ENCODE results near the gene KIN.

Gene KIN

GRCh38 chr10:7710446-7710845 lies 77.3 kb downstream of the KIN start:
- Histone ChIP-seq H3K36me3 (ENCODE audit: control insufficient read depth, insufficient read depth, low read length) (no peaks in the 10 kb centered on the region), H3K4me1 (ENCODE audit: control insufficient read depth, insufficient read depth, low read length, poor library complexity, severe bottlenecking) (no peaks in the 10 kb centered on the region), H3K27ac (ENCODE audit: insufficient read depth, low read length, poor library complexity, severe bottlenecking) (no peak overlapping the region), H3K4me3 (ENCODE audit: insufficient read depth, low read depth, low read length, poor library complexity, severe bottlenecking) (no peak overlapping the region), H3K9me3 (ENCODE audit: control insufficient read depth, low read length) (no peaks in the 10 kb centered on the region), H3K27me3 (replicated peaks; ENCODE audit: control insufficient read depth, insufficient read depth, low read length, poor library complexity, severe bottlenecking) (no peaks in the 10 kb centered on the region)
- DNase-seq, result no peak

- Histone ChIP-seq H3K27ac (ENCODE audit: insufficient read depth, low read length, poor library complexity, severe bottlenecking) (no peak overlapping the region), H3K27me3 (replicated peaks; ENCODE audit: control insufficient read depth, insufficient read depth, low read length, poor library complexity, severe bottlenecking) (no peaks in the 10 kb centered on the region), H3K4me3 (ENCODE audit: insufficient read depth, low read depth, low read length, poor library complexity, severe bottlenecking) (no peak overlapping the region), H3K36me3 (ENCODE audit: control insufficient read depth, insufficient read depth, low read length) (no peaks in the 10 kb centered on the region), H3K4me1 (ENCODE audit: control insufficient read depth, insufficient read depth, low read length, poor library complexity, severe bottlenecking) (no peaks in the 10 kb centered on the region), H3K9me3 (ENCODE audit: control insufficient read depth, low read length) (no peaks in the 10 kb centered on the region)
- DNase-seq, result no peak
Measured at GRCh38 chr10:7708832-7709231, 79.0 kb downstream of the KIN start.

- no peaks in the 10 kb centered on the region for H3K27me3 ChIP-seq (replicated peaks; ENCODE audit: control insufficient read depth, insufficient read depth, low read length, poor library complexity, severe bottlenecking)
- no peak overlapping the region for H3K4me3 ChIP-seq (ENCODE audit: insufficient read depth, low read depth, low read length, poor library complexity, severe bottlenecking)
- no peak overlapping the region for H3K27ac ChIP-seq (ENCODE audit: insufficient read depth, low read length, poor library complexity, severe bottlenecking)
- H3K4me1 ChIP-seq (ENCODE audit: control insufficient read depth, insufficient read depth, low read length, poor library complexity, severe bottlenecking), result no peaks in the 10 kb centered on the region
- H3K9me3 ChIP-seq (ENCODE audit: control insufficient read depth, low read length), result no peaks in the 10 kb centered on the region
- no peak for DNase-seq
- no peaks in the 10 kb centered on the region for H3K36me3 ChIP-seq (ENCODE audit: control insufficient read depth, insufficient read depth, low read length)
Measured at GRCh38 chr10:7707858-7708622, 79.8 kb downstream of the KIN start.

- no peak for DNase-seq
Measured at GRCh38 chr10:7707102-7707501, 80.7 kb downstream of the KIN start.

GRCh38 chr10:7706534-7707073 lies 81.2 kb downstream of the KIN start:
- H3K9me3 ChIP-seq (ENCODE audit: control insufficient read depth, low read length), result no peaks in the 10 kb centered on the region
- no peak overlapping the region for H3K27ac ChIP-seq (ENCODE audit: insufficient read depth, low read length, poor library complexity, severe bottlenecking)
- H3K4me1 ChIP-seq (ENCODE audit: control insufficient read depth, insufficient read depth, low read length, poor library complexity, severe bottlenecking), result no peaks in the 10 kb centered on the region
- no peak for DNase-seq
- H3K4me3 ChIP-seq (ENCODE audit: insufficient read depth, low read depth, low read length, poor library complexity, severe bottlenecking), result no peak overlapping the region
- H3K27me3 ChIP-seq (replicated peaks; ENCODE audit: control insufficient read depth, insufficient read depth, low read length, poor library complexity, severe bottlenecking), result peaks cover 3% of the 10 kb centered on the region
- no peaks in the 10 kb centered on the region for H3K36me3 ChIP-seq (ENCODE audit: control insufficient read depth, insufficient read depth, low read length)

More at GRCh38 chr10:7707102-7707501, 80.7 kb downstream of the KIN start:
- Histone ChIP-seq H3K27me3 (replicated peaks; ENCODE audit: control insufficient read depth, insufficient read depth, low read length, poor library complexity, severe bottlenecking) (peaks cover 2% of the 10 kb centered on the region), H3K27ac (ENCODE audit: insufficient read depth, low read length, poor library complexity, severe bottlenecking) (no peak overlapping the region), H3K4me3 (ENCODE audit: insufficient read depth, low read depth, low read length, poor library complexity, severe bottlenecking) (no peak overlapping the region), H3K4me1 (ENCODE audit: control insufficient read depth, insufficient read depth, low read length, poor library complexity, severe bottlenecking) (no peaks in the 10 kb centered on the region), H3K9me3 (ENCODE audit: control insufficient read depth, low read length) (no peaks in the 10 kb centered on the region), H3K36me3 (ENCODE audit: control insufficient read depth, insufficient read depth, low read length) (no peaks in the 10 kb centered on the region)

DNA sequence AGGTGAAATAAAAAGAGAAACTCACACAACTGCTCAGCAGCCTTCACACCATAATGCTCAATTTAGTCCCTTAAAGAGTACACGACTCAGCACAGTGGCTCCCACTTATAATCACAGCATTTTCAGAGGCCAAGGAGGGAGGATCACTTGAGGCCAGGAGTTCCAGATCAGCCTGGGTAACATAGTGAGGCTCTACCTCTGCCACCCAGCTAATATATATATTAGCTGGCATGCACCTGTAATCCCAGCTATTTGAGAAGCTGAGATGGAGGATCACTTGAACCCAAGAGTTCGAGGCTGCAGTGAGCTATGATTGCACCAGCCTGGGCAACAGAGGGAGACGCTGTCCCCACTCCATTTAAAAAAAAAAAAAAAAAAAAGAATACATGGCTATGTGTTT lies 82.5 kb downstream of the KIN start:
- no peaks in the 10 kb centered on the region for H3K9me3 ChIP-seq (ENCODE audit: control insufficient read depth, low read length)
- H3K4me3 ChIP-seq (ENCODE audit: insufficient read depth, low read depth, low read length, poor library complexity, severe bottlenecking), result no peak overlapping the region
- DNase-seq, result no peak
- H3K27me3 ChIP-seq (replicated peaks; ENCODE audit: control insufficient read depth, insufficient read depth, low read length, poor library complexity, severe bottlenecking), result peaks cover 3% of the 10 kb centered on the region
- H3K36me3 ChIP-seq (ENCODE audit: control insufficient read depth, insufficient read depth, low read length), result no peaks in the 10 kb centered on the region
- no peaks in the 10 kb centered on the region for H3K4me1 ChIP-seq (ENCODE audit: control insufficient read depth, insufficient read depth, low read length, poor library complexity, severe bottlenecking)
- H3K27ac ChIP-seq (ENCODE audit: insufficient read depth, low read length, poor library complexity, severe bottlenecking), result no peak overlapping the region

GRCh38 chr10:7704071-7705016 lies 83.4 kb downstream of the KIN start:
- no peaks in the 10 kb centered on the region for H3K4me1 ChIP-seq (ENCODE audit: control insufficient read depth, insufficient read depth, low read length, poor library complexity, severe bottlenecking)
- H3K27ac ChIP-seq (ENCODE audit: insufficient read depth, low read length, poor library complexity, severe bottlenecking), result no peak overlapping the region
- DNase-seq, result no peak
- H3K9me3 ChIP-seq (ENCODE audit: control insufficient read depth, low read length), result no peaks in the 10 kb centered on the region
- no peak overlapping the region for H3K4me3 ChIP-seq (ENCODE audit: insufficient read depth, low read depth, low read length, poor library complexity, severe bottlenecking)
- no peaks in the 10 kb centered on the region for H3K36me3 ChIP-seq (ENCODE audit: control insufficient read depth, insufficient read depth, low read length)
- peaks cover 3% of the 10 kb centered on the region for H3K27me3 ChIP-seq (replicated peaks; ENCODE audit: control insufficient read depth, insufficient read depth, low read length, poor library complexity, severe bottlenecking)

DNA sequence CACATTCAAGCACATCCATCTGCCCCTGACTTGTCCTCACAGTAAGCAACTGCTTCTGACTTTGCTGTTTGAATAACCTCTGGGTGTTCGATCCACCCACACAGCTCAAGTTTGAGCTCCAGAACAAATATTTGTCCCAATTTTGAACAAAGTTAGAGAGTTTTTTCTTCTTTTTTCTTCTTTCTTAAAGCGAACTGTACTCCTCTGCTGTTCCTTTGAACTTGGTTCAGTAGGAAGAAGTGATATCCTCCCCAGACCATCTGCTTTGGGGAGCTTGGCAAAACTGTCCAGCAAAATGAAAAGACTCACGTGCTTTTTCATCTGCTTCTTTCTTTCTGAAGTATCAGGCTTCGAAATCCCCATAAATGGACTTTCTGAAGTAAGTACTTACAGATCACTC lies 84.7 kb downstream of the KIN start, which contains the start of gene ITIH2:
Gene ITIH2, plus strand, starts transcription at position 177 of the 400 bp plus-strand sequence. Its CDS starts 119 bp downstream, at position 296.
- no peak for DNase-seq
- Histone ChIP-seq H3K9me3 (ENCODE audit: control insufficient read depth, low read length) (no peaks in the 10 kb centered on the region), H3K27me3 (replicated peaks; ENCODE audit: control insufficient read depth, insufficient read depth, low read length, poor library complexity, severe bottlenecking) (peaks cover 3% of the 10 kb centered on the region), H3K4me3 (ENCODE audit: insufficient read depth, low read depth, low read length, poor library complexity, severe bottlenecking) (no peak within 1 kb of the TSS), H3K27ac (ENCODE audit: insufficient read depth, low read length, poor library complexity, severe bottlenecking) (no peak within 1 kb of the TSS), H3K4me1 (ENCODE audit: control insufficient read depth, insufficient read depth, low read length, poor library complexity, severe bottlenecking) (no peaks in the 10 kb centered on the region), H3K36me3 (ENCODE audit: control insufficient read depth, insufficient read depth, low read length) (no peaks in the 10 kb centered on the region)

- DNase-seq, result no peak
- Histone ChIP-seq H3K4me3 (ENCODE audit: insufficient read depth, low read depth, low read length, poor library complexity, severe bottlenecking) (no peak overlapping the region), H3K4me1 (ENCODE audit: control insufficient read depth, insufficient read depth, low read length, poor library complexity, severe bottlenecking) (no peaks in the 10 kb centered on the region), H3K27ac (ENCODE audit: insufficient read depth, low read length, poor library complexity, severe bottlenecking) (no peak overlapping the region), H3K27me3 (replicated peaks; ENCODE audit: control insufficient read depth, insufficient read depth, low read length, poor library complexity, severe bottlenecking) (peaks cover 3% of the 10 kb centered on the region), H3K9me3 (ENCODE audit: control insufficient read depth, low read length) (no peaks in the 10 kb centered on the region), H3K36me3 (ENCODE audit: control insufficient read depth, insufficient read depth, low read length) (no peaks in the 10 kb centered on the region)
Measured at GRCh38 chr10:7702288-7702812, 85.4 kb downstream of the KIN start.

Measured in effector memory CD4-positive, alpha-beta T cell (primary cell).